Measurements from ENCODE around the gene SEPTIN12. TPM values are rescaled to one million over a fixed set of nuclear protein-coding genes. Genes with fewer than 3 reads are reported as not detected.

Gene SEPTIN12
- total and polyA plus RNA-seq, 2 experiments from 2014 or later = not detected

- TF ChIP-seq ZNF462 (CRISPR knock-in tag; IDR thresholded peaks at IDR 0.05) (no peak), ZNF114 (CRISPR knock-in tag; IDR thresholded peaks at IDR 0.05) (no peak), ZNF331 (CRISPR knock-in tag; IDR thresholded peaks at IDR 0.05; ENCODE audit: low read depth) (no peak), EZH2 (IDR thresholded peaks at IDR 0.05; ENCODE audit: low read depth, unreplicated experiment) (no peak), CREB1 (CRISPR knock-in tag; IDR thresholded peaks at IDR 0.05; ENCODE audit: low read depth) (no peak), JUNB (IDR thresholded peaks at IDR 0.05; ENCODE audit: unreplicated experiment) (no peak), STAT1 (IDR thresholded peaks at IDR 0.05; ENCODE audit: unreplicated experiment) (no peak), NANOG (IDR thresholded peaks at IDR 0.05; ENCODE audit: borderline replicate concordance) (no peak), EZH2phosphoT487 (IDR thresholded peaks at IDR 0.05; ENCODE audit: unreplicated experiment) (no peak), POLR2AphosphoS5 (IDR thresholded peaks at IDR 0.05; ENCODE audit: low read depth) (no peak)
- TF ChIP-seq, protein P1, sequence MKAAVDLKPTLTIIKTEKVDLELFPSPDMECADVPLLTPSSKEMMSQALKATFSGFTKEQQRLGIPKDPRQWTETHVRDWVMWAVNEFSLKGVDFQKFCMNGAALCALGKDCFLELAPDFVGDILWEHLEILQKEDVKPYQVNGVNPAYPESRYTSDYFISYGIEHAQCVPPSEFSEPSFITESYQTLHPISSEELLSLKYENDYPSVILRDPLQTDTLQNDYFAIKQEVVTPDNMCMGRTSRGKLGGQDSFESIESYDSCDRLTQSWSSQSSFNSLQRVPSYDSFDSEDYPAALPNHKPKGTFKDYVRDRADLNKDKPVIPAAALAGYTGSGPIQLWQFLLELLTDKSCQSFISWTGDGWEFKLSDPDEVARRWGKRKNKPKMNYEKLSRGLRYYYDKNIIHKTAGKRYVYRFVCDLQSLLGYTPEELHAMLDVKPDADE (IDR thresholded peaks at IDR 0.05) = no peak
- TF ChIP-seq, protein P2, sequence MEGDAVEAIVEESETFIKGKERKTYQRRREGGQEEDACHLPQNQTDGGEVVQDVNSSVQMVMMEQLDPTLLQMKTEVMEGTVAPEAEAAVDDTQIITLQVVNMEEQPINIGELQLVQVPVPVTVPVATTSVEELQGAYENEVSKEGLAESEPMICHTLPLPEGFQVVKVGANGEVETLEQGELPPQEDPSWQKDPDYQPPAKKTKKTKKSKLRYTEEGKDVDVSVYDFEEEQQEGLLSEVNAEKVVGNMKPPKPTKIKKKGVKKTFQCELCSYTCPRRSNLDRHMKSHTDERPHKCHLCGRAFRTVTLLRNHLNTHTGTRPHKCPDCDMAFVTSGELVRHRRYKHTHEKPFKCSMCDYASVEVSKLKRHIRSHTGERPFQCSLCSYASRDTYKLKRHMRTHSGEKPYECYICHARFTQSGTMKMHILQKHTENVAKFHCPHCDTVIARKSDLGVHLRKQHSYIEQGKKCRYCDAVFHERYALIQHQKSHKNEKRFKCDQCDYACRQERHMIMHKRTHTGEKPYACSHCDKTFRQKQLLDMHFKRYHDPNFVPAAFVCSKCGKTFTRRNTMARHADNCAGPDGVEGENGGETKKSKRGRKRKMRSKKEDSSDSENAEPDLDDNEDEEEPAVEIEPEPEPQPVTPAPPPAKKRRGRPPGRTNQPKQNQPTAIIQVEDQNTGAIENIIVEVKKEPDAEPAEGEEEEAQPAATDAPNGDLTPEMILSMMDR (conservative IDR thresholded peaks at IDR 0.05; ENCODE audit: low read depth in 2 of 2) = no peak
Measured at GRCh38 chr16:4811773-4812172, 23.6 kb upstream of the SEPTIN12 start (continued).
